DND-41 (cell line): ENCODE results near the gene MSI2.

Experiments
- CTCF ChIP-seq: IDR thresholded peaks from 2 replicates; pipeline ENCODE4 v1.5.1; 2012; ENCODE audit warnings: borderline replicate concordance, low read length, moderate library complexity, mild to moderate bottlenecking; ENCODE audit not compliant: poor library complexity, severe bottlenecking; ENCODE audit errors: extremely low read depth
- EZH2 ChIP-seq: IDR thresholded peaks from 3 replicates; pipeline ENCODE4 v1.6.1; 2012; ENCODE audit warnings: borderline replicate concordance, low read depth, mild to moderate bottlenecking, moderate library complexity, low read length, inconsistent platforms; ENCODE audit not compliant: severe bottlenecking

GRCh38 chr17:57451191-57451590 lies 194.9 kb downstream of the MSI2 start:
- TF ChIP-seq CTCF (no peak), EZH2 (no peak)
